GM18909 (cell line): ENCODE data around the gene NINJ1.
"Not testable (repeated sequence)": the region's sequence is repeated elsewhere in the genome, so short reads cannot be mapped to it uniquely, and the experiment has no call there.

Experiments used
- ATAC-seq: cut with Tn5 transposase; IDR thresholded peaks from one replicate; pipeline ENCODE4 v1.9.1; 2021; ENCODE audit warnings: mild to moderate bottlenecking; ENCODE audit not compliant: unreplicated experiment, poor library complexity

Gene NINJ1

GRCh38 chr9:93121316-93122241 is 12.5 kb downstream of the NINJ1 start:
- ATAC-seq: no peak

DNA sequence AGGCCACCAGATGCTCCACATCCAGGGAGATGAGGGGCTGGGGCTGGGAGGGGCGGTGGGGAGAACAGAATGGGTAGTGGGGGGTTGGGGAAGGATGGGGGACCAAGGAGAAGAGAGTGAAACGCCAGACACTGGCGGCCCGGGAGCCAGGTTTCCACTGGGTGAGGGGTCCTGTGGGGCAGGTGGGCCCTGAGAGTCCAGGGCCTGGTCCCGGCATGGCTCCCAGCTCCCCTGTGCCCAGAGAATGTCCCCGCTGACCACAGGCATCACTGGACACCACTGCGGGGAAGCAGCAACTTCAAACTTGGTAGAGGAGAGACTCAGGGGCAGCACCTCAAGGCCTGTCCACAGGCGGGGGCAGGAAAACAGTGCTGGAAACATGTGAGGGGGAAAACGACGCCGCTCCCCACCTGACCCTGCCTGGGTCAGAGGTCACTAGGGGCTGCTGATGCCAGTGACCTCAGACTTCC is 13.2 kb downstream of the NINJ1 start:
- no peak for ATAC-seq

DNA sequence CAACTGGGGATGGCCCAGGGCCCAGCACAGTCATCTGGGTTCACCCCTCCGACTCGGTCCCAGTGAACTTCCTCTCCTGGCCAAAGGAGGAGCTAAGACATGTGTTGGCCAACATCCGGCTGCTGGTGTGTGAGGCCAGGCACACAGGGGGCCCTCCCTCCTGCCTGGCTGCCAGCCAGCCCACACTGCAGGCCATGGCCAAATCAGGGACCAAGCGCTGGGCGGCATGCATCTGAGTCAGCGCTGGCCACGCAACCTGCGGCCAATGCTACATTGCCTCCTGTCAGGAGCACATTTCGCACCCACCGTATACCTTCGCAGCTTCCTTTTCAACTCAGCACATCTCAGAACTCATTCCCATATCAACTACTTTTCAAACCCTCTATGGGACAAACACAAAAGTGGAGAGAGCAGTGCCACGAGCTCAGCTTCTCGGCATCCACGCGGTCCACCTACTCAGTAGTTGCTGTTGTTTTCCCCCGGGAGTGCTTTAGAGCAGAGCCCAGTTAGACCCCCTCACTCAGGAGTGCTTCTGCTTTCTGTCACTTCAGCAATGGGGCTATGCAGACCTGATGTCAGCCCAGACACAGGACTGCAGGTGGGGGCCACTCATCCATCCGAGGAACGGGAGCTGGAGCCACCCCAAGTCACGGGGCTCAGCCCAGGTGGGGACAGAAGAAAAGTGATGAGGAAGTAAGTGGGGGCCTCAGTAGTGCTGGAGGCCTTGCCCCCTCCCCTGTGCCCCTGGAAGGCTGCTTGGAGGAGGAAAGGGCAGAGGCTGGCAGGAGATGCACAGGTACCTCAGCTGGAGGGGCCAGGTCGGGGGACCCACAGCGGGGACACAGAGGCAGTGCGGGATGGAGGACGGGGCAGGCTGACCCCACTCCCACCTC is 13.9 kb downstream of the NINJ1 start:
- peak; percentile 79 for ATAC-seq

DNA sequence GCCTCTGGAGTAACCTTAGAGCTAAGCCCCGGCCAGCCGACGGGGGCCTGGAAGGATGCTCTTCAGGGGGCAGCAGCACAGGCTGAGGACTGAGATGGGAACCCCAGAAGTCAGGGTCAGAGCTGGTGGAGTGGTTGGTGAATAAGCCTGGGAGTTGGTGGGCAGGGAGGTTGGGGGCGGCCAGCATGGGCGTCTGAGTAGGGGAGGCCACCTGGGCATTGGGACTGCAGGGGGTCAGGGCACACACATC is 14.4 kb downstream of the NINJ1 start:
- no peak for ATAC-seq

DNA sequence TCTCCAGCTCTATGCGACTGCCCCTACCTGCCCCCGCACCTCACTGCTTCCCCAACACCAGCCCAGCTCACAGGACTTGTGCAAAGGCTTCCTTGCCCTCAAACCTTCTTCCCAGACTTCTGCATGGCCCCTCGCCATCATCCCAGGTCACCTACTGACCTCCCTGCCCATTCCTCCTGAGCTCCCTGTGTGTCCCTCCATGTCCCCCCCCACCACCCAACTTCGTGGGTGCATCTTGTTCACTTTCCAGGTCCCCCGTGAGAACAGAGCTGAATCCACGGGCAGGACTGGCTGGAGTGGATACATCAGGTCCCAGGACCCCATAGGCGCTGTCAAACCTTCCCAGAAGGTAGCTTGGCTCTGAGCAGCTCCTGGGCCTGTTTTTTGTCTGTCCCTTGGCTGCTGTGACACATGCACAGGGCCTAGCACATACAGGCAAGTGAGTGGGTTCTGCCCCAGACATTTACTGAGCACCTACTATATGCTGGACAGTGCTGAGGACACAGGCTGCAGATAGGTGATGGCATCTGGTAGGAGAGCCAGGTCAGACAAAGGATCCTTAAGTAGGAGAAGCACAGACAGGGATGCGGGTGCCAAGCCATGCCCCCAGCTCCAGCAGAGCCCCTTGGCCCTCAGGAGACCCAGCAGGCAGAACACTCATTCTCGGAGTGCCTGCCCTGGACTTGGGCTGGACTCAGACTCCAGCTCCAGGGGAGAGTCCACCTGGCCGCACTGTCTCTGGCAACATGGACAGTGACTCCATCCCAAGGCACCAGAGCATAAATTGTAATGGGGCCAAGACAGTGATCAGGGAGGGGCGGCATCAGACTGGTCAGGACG is 15.0 kb downstream of the NINJ1 start:
- ATAC-seq: no peak

- no peak for ATAC-seq
Observed at GRCh38 chr9:93117924-93118862, 15.9 kb downstream of the NINJ1 start.

- ATAC-seq: not testable (repeated sequence)
Observed at GRCh38 chr9:93117521-93117920, 16.5 kb downstream of the NINJ1 start.

DNA sequence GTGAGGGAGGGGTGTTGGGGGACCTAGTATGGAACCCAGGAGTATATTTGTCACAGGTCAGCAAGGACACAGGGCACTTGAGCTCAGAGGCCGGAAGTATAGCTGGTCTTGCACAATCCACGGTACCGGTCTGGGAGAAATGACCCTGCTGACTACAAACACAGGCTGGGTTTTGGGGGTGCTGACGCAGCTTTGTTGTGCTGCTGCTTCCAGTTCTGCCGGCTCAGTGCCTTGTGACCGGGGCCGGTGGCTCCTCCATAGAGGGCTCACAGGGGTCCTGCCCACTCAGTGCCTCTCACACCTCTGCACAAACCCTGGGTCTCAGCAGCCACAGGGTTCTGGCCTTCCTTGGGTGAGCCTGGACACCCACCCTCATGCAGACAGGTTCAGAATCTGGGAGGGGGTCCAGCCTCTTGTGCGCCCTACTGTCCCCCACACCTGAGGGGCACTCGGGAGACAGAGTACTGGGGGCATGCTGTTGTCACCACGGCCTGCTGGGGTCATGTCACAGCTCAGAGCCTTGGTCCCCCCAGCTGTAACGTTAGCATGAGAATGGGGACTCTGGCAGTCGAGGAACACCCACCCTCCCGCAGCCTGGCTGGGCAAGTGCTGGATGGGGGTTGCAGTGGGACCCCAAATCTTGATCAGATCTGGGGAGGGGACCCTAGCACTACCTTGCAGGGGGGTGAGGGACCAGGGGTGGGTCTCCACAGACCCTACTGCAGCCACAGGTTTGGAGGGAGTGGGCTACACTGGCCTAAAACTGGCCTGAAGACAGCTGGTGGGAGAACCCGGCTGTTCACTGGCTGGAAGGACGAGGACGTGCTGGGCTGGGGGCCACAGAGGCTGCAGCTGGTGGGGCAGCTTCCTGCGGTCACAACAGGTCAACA is 17.7 kb downstream of the NINJ1 start:
- ATAC-seq: no peak

DNA sequence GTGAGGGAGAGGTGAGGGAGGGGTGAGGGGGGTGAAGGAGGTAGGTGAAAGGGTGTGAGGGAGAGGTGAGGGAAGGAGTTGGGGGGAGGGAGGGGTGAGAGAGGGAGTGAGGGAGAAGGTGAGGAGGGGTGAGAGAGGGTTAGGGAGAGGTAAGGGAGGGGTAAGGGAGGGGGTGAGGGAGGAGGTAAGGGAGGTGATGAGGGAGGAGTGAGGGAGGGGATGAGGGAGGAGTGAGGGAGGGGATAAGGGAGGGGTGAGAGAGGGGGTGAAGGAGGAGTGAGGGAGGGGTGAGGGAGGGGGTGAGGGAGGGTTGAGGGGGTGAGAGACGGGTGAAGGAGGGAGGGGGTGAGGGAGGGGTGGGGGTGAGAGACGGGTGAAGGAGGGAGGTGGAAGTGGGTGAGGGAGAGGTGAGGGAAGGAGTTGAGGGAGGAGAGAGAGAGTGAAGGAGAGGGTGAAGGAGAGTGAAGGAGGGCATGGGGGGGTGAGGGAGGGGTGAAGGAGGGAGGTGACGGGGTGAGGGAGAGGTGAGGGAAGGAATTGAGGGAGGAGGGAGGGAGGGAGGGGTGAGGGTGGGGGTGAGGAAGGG is 18.5 kb downstream of the NINJ1 start:
- no peak for ATAC-seq

GRCh38 chr9:93114984-93115335 is 19.1 kb downstream of the NINJ1 start:
- no peak for ATAC-seq

DNA sequence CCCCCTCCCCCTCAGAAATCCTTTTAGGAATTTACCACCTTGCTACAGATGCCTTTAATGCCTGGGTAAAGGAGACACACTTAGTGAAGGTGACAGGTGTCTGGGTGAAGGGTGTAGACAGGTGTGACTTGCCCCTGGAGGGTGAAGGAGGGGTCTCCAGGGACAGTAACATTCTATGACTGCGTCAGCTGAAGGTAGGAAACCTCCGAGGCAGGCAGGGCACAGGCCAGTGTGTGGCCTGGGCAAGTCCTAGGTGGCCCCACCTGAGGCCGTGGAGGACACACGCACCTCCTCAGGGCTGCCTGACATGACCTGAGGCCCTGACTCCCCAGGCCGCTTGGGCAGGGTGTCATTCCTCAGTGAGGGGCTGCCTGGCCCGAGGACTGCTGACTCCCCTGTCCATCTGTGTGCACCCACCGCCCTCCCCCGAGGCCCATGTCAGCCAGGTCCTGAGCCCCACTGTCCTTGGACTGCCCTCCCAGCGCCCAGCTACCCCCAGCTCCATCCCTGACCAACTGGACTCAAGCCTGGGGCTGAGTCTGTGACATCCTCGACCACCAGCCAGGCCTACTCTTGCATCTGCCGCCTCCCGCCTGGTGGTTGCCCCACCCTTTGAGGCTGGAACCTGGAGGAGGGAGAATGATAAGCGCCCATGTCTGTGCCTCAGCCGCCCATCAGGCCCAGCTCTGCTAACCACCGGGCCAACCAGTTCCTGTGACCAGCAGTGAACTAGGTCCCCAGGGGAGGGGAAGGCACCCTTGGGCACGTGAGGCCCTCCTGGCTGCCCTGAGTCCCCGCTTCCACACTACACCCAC is 19.7 kb downstream of the NINJ1 start:
- ATAC-seq: no peak

DNA sequence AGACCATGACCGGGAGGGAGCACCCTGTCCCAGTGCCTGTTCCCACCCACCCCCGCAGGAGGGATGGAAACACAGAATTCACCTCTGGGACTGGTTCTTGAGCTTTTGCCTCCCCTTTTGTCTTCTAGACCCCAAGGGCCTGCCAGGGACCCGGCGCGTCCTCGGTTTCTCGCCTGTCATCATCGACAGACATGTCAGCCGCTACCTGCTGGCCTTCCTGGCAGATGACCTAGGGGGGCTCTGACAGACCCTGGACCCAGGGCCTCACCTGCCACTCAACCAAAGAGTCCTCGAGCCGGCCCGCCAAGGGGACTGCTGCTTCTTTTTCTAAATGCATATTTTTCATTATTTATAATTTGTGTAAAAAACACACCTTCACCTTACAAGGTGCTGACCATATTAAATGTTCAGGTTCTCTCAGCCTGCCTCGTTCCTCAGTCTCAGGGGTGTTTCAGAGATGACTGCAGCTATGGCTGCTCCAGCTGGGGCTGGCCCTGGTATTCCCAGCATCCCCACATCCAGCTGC is 21.1 kb downstream of the NINJ1 start:
- ATAC-seq: no peak

DNA sequence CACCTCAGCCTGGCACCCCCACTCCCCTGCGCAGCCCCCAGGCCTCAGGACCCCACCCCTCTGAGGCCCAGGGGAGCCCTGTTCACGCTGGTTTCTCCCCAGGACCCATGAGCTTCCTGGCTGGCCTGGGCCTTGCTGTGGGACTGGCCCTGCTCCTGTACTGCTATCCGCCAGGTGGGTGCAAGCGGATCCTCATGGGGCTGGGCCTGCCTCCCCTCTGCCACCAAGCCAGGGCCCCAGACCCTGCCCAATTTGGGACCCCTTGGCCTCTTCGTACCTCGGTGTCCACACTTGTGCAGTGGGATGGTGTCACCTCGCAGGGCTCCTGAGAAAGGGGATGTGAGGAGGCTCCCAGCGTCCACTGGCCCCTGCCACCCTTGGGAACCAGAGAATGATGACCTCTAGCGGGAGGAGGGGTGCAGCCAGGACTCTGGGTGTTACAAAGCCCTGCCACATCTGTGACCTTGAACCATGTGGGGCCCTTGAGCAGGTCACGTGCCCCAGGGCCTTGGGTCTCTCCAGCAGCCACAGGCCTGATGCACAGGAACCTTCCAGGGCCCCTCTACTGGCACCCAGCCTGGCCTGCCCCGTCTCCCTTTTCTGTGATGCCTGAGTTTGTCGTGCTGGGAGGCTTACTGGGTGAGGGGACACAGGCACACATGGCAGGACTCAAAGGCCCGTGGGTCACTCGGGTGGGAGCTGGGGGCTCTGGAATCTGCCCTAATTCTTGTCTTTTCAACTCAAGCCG is 21.8 kb downstream of the NINJ1 start:
- ATAC-seq: no peak

DNA sequence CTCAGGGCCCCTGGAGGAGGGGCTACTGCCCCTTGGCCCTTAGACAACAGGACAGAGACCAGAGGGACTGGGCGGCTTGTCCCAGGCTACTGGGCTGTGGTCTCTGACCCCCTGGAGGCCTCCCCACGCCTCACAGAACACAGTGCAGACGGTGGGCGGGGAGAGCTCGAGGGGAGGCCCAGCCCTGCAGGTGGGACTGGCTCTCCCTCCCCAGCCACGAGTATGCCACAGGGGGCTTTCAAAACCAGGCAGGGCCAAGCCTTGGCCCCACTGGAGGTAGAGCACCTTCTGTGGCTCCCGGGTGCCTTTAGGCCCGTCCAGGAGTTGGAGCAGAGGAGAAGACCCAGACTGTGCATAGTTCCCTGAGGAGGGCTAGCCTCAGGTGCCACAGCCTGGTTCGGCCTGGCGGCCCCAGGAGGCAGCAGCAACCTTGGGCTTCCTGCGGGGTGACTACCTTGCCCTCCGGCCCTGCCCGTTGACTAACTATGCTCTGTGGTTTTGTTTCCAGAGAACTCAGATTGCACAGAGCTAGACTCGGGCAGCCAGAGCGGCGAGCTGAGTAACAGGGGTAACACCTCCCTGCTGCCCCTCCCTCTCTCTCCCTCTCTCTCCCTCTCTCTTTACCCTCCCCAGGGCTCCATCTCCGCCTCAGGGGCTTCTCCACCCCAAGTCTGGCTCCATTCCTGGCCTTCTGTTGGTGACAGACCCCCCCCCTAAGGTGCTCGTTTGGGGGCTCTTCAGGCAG is 22.5 kb downstream of the NINJ1 start:
- ATAC-seq: no peak

- ATAC-seq: no peak
Observed at GRCh38 chr9:93111001-93111370, 23.1 kb downstream of the NINJ1 start.

DNA sequence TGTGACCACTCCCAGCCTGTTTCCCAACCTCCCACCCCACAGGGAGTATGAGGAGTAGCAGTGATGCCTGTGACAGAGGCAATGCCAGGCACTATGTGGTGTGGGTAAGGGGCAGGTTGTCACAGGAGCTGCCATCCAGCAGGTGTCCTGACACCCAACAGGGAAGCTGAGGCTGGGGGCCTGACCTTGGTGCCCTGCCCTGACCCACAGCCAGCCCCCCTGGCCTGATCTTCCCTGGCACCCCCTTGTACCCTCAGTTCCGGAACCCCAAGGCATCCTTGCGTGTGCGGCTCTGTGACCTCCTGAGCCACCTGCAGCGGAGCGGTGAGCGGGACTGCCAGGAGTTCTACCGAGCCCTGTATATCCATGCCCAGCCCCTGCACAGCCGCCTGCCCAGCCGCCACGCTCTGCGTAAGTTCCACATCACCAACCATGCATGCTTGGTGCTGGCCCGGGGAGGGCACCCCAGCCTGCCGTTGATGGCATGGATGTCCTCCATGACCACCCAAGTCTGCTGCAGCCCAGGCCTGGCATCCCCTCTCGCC is 23.7 kb downstream of the NINJ1 start:
- ATAC-seq: no peak
